GM15510 (cell line): ENCODE data around the gene RPS24.

Experiments
- POLR2A ChIP-seq: IDR thresholded peaks from 3 replicates; pipeline ENCODE4 v1.6.1; 2011; ENCODE audit warnings: borderline replicate concordance; ENCODE audit not compliant: insufficient read length; ENCODE audit errors: extremely low read depth

Gene RPS24

GRCh38 chr10:78065611-78066010, 31.9 kb downstream of the RPS24 start:
- no peak for TF ChIP-seq POLR2A

- TF ChIP-seq POLR2A: no peak
Observed at GRCh38 chr10:78066012-78066411, 32.3 kb downstream of the RPS24 start.

GRCh38 chr10:78066728-78067430, 33.2 kb downstream of the RPS24 start:
- TF ChIP-seq POLR2A: no peak

GRCh38 chr10:78069151-78069550, 35.5 kb downstream of the RPS24 start:
- TF ChIP-seq POLR2A: no peak

- TF ChIP-seq POLR2A: no peak
Observed at GRCh38 chr10:78070726-78071125, 37.1 kb downstream of the RPS24 start.

GRCh38 chr10:78071140-78071856, 37.6 kb downstream of the RPS24 start:
- no peak for TF ChIP-seq POLR2A

GRCh38 chr10:78071857-78072179, 38.2 kb downstream of the RPS24 start:
- no peak for TF ChIP-seq POLR2A

GRCh38 chr10:78072504-78072903, 38.8 kb downstream of the RPS24 start:
- TF ChIP-seq POLR2A: no peak

GRCh38 chr10:78078539-78079330, 45.1 kb downstream of the RPS24 start:
- TF ChIP-seq POLR2A: no peak

- TF ChIP-seq POLR2A: no peak
Observed at GRCh38 chr10:78079411-78079810, 45.7 kb downstream of the RPS24 start.

- TF ChIP-seq POLR2A: no peak
Observed at GRCh38 chr10:78081292-78081691, 47.6 kb downstream of the RPS24 start.

GRCh38 chr10:78082636-78083035, 49.0 kb downstream of the RPS24 start:
- TF ChIP-seq POLR2A: no peak
